ENCODE data around the gene SRRM2.

The SRRM2 gene

GRCh38 chr16:2744711-2745110 is 7.7 kb upstream of the SRRM2 start:
- TF ChIP-seq EZH2phosphoT487 (IDR thresholded peaks at IDR 0.05; ENCODE audit: low read depth) = no peak
- TF ChIP-seq CTCF (IDR thresholded peaks at IDR 0.05; ENCODE audit: low read depth, low read length) = no peak
- Histone ChIP-seq H3K27ac (ENCODE audit: low read length) (no peak overlapping the region), H3K9ac (ENCODE audit: low read length) (no peak overlapping the region), H3K27me3 (ENCODE audit: low read depth, low read length) (no peaks in the 10 kb centered on the region), H3K4me3 (ENCODE audit: low read length) (no peak overlapping the region), H2AFZ (ENCODE audit: low read depth, low read length) (no peak overlapping the region), H3K4me1 (ENCODE audit: low read length) (no peaks in the 10 kb centered on the region), H3K4me2 (ENCODE audit: low read length) (no peak overlapping the region), H3K79me2 (ENCODE audit: low read length) (no peaks in the 10 kb centered on the region; the same call in 1 of the 2 replicates), H4K20me1 (ENCODE audit: insufficient read depth, low read length) (no peaks in the 10 kb centered on the region), H3K9me3 (ENCODE audit: insufficient read depth, low read length) (no peaks in the 10 kb centered on the region), H3K36me3 (replicated peaks; ENCODE audit: low read depth, low read length) (peaks cover 4% of the 10 kb centered on the region)

- Histone ChIP-seq H3K79me2 (ENCODE audit: low read length) (peaks cover 6% of the 10 kb centered on the region), H3K9me3 (ENCODE audit: insufficient read depth, low read length) (no peaks in the 10 kb centered on the region), H4K20me1 (ENCODE audit: insufficient read depth, low read length) (no peaks in the 10 kb centered on the region), H3K36me3 (replicated peaks; ENCODE audit: low read depth, low read length) (peaks cover 8% of the 10 kb centered on the region), H3K4me1 (ENCODE audit: low read length) (no peaks in the 10 kb centered on the region), H3K27me3 (ENCODE audit: low read depth, low read length) (no peaks in the 10 kb centered on the region), H3K4me2 (ENCODE audit: low read length) (no peak overlapping the region), H3K4me3 (ENCODE audit: low read length) (no peak overlapping the region), H3K9ac (ENCODE audit: low read length) (no peak overlapping the region), H3K27ac (ENCODE audit: low read length) (no peak overlapping the region), H2AFZ (ENCODE audit: low read depth, low read length) (no peak overlapping the region)
- no peak for TF ChIP-seq EZH2phosphoT487 (IDR thresholded peaks at IDR 0.05; ENCODE audit: low read depth)
- TF ChIP-seq CTCF (IDR thresholded peaks at IDR 0.05; ENCODE audit: low read depth, low read length) = no peak
Measured at GRCh38 chr16:2745116-2745890, 7.1 kb upstream of the SRRM2 start.

GRCh38 chr16:2745961-2746360 is 6.5 kb upstream of the SRRM2 start:
- Histone ChIP-seq H3K4me2 (ENCODE audit: low read length) (no peak overlapping the region), H3K27me3 (ENCODE audit: low read depth, low read length) (no peaks in the 10 kb centered on the region), H3K9ac (ENCODE audit: low read length) (no peak overlapping the region), H3K27ac (ENCODE audit: low read length) (no peak overlapping the region), H4K20me1 (ENCODE audit: insufficient read depth, low read length) (no peaks in the 10 kb centered on the region), H3K36me3 (replicated peaks; ENCODE audit: low read depth, low read length) (peaks cover 10% of the 10 kb centered on the region), H3K79me2 (ENCODE audit: low read length) (peaks cover 12% of the 10 kb centered on the region), H3K4me1 (ENCODE audit: low read length) (peaks cover 5% of the 10 kb centered on the region), H3K9me3 (ENCODE audit: insufficient read depth, low read length) (no peaks in the 10 kb centered on the region), H3K4me3 (ENCODE audit: low read length) (no peak overlapping the region), H2AFZ (ENCODE audit: low read depth, low read length) (no peak overlapping the region)
- TF ChIP-seq EZH2phosphoT487 (IDR thresholded peaks at IDR 0.05; ENCODE audit: low read depth) (no peak), CTCF (IDR thresholded peaks at IDR 0.05; ENCODE audit: low read depth, low read length) (no peak)

- no peak overlapping the region for H3K27ac ChIP-seq (ENCODE audit: low read length)
- no peak overlapping the region for H2AFZ ChIP-seq (ENCODE audit: low read depth, low read length)
- H3K4me2 ChIP-seq (ENCODE audit: low read length) = no peak overlapping the region
- H3K9ac ChIP-seq (ENCODE audit: low read length) = no peak overlapping the region
- TF ChIP-seq EZH2phosphoT487 (IDR thresholded peaks at IDR 0.05; ENCODE audit: low read depth) (no peak), CTCF (IDR thresholded peaks at IDR 0.05; ENCODE audit: low read depth, low read length) (no peak)
- no peaks in the 10 kb centered on the region for H3K9me3 ChIP-seq (ENCODE audit: insufficient read depth, low read length)
- H4K20me1 ChIP-seq (ENCODE audit: insufficient read depth, low read length) = peaks cover 9% of the 10 kb centered on the region
- no peaks in the 10 kb centered on the region for H3K27me3 ChIP-seq (ENCODE audit: low read depth, low read length)
- peaks cover 34% of the 10 kb centered on the region for H3K79me2 ChIP-seq (ENCODE audit: low read length)
- H3K36me3 ChIP-seq (replicated peaks; ENCODE audit: low read depth, low read length) = peaks cover 19% of the 10 kb centered on the region
- H3K4me3 ChIP-seq (ENCODE audit: low read length) = no peak overlapping the region
- H3K4me1 ChIP-seq (ENCODE audit: low read length) = peaks cover 9% of the 10 kb centered on the region
Measured at GRCh38 chr16:2748757-2749455, 3.5 kb upstream of the SRRM2 start.
